ENCODE data around the gene DENND5A. TPM values are rescaled to one million over a fixed set of nuclear protein-coding genes. Genes with fewer than 3 reads are reported as not detected.

Gene DENND5A
- polyA plus RNA-seq, 3 donors = 24.4 to 291 (median 37.5) TPM

DNA sequence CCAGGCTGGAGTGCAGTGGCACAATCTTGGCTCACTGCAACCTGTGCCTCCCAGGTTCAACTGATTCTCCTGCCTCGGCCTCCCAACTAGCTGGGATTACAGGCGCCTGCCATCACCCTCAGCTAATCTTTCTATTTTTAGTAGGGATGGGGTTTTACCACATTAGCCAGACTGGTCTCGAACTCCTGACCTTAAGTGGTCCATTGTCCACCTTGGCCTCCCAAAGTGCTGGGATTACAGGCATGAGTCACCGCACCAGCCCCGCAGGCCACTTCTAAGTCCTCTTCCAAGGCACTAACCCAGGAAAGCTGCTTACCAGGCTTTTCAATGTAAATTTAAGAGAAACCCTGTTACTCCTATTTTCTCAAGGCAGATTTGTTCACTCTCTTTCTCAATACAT lies 50.4 kb downstream of the DENND5A start:
- Mint-ChIP-seq H3K27me3 (ENCODE audit: low read depth in 3 of 3) (no peaks in the 10 kb centered on the region), H3K36me3 (peaks cover 1 to 11% of the 10 kb centered on the region in 2 donors), H3K27ac (peak overlapping the region in 3 of 7 donors; percentile 2 to 75 (median 54)), H3K9me3 (no peaks in the 10 kb centered on the region), H3K4me3 (no peak overlapping the region), H3K4me1 (peaks cover 47% of the 10 kb centered on the region)
- DNase-seq = no peak
- H3K79me2 ChIP-seq (ENCODE audit: insufficient read depth, low read length) = peaks cover 100% of the 10 kb centered on the region
- TF ChIP-seq CTCF (IDR thresholded peaks at IDR 0.05) = no peak
- H3K4me2 ChIP-seq (replicated peaks; ENCODE audit: extremely low read depth, low read length, poor library complexity, severe bottlenecking) = no peak overlapping the region
- no peak overlapping the region for H2AFZ ChIP-seq (ENCODE audit: insufficient read depth, low read depth, low read length, poor library complexity, severe bottlenecking)
- peaks cover 6 to 12% of the 10 kb centered on the region in 2 donors for H3K4me1 ChIP-seq (ENCODE audit: control insufficient read depth in 1 of 2, insufficient read depth in 2 of 2, low read length in 2 of 2)
- no peak overlapping the region for H3K4me3 ChIP-seq (replicated peaks in 1 of 3; ENCODE audit: low read depth in 2 of 3, low read length in 3 of 3)
- intact Hi-C loops (cut with micrococcal nuclease) = no loop called here
- no peaks in the 10 kb centered on the region for H3K36me3 ChIP-seq (replicated peaks in 1 of 2; ENCODE audit: control insufficient read depth in 1 of 2, insufficient read depth in 2 of 2, low read length in 2 of 2)
- no peak overlapping the region for H3K9ac ChIP-seq (ENCODE audit: insufficient read depth, low read length, poor library complexity, severe bottlenecking)
- no peaks in the 10 kb centered on the region for H3K27me3 ChIP-seq (ENCODE audit: control insufficient read depth in 2 of 2, insufficient read depth in 2 of 2, low read length in 2 of 2)
- peak overlapping the region in 1 of 2 donors; percentile 20 for H3K27ac ChIP-seq (ENCODE audit: low read depth in 1 of 2, low read length in 2 of 2)
- no peaks in the 10 kb centered on the region for H3K9me3 ChIP-seq (replicated peaks in 1 of 2; ENCODE audit: control insufficient read depth in 1 of 2, insufficient read depth in 1 of 2, low read length in 2 of 2)
- no CpG with 5 or more reads among the region's 5 CpGs for WGBS (ENCODE audit: insufficient coverage)
- H4K20me1 ChIP-seq (ENCODE audit: insufficient read depth, low read length) = peaks cover 99% of the 10 kb centered on the region

DNA sequence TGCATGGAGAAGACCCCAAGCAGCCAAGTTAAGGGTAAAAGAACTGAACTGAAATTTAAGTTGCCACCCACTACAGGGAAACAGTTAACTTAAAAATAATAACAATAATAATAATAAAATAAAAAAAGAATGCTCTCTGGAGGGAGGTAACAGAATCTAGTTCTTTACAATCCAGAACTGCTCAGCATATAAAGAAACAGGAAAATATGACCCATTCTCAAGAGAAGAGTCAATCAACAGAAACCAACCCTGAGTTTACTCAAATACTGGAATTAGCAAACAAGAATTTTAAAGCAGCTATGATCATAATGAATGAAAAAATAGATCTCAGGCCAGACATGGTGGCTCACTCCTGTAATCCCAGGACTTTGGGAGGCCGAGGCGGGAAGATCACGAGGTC lies 53.8 kb downstream of the DENND5A start:
- WGBS (ENCODE audit: insufficient coverage) = no CpG with 5 or more reads among the region's 3 CpGs
- intact Hi-C loops (cut with micrococcal nuclease) = no loop called here
- no peak overlapping the region for H3K4me3 Mint-ChIP-seq

More for the DNA sequence above, 53.8 kb downstream of the DENND5A start:
- no peak overlapping the region for H3K4me2 ChIP-seq (replicated peaks; ENCODE audit: extremely low read depth, low read length, poor library complexity, severe bottlenecking)
- no peaks in the 10 kb centered on the region for H3K27me3 ChIP-seq (ENCODE audit: control insufficient read depth in 2 of 2, insufficient read depth in 2 of 2, low read length in 2 of 2)
- peak overlapping the region in 3 of 7 donors; percentile 6 to 16 (median 15) for H3K27ac Mint-ChIP-seq
- TF ChIP-seq CTCF (IDR thresholded peaks at IDR 0.05) = no peak
- no peaks in the 10 kb centered on the region for H3K27me3 Mint-ChIP-seq (ENCODE audit: low read depth in 3 of 3)
- H3K4me1 Mint-ChIP-seq = peaks cover 46% of the 10 kb centered on the region
- H3K36me3 ChIP-seq (replicated peaks in 1 of 2; ENCODE audit: control insufficient read depth in 1 of 2, insufficient read depth in 2 of 2, low read length in 2 of 2) = peaks cover 4 to 6% of the 10 kb centered on the region in 2 donors
- no peaks in the 10 kb centered on the region for H3K9me3 Mint-ChIP-seq
- H3K4me1 ChIP-seq (ENCODE audit: control insufficient read depth in 1 of 2, insufficient read depth in 2 of 2, low read length in 2 of 2) = peaks cover 6 to 7% of the 10 kb centered on the region in 2 donors
- H3K9me3 ChIP-seq (replicated peaks in 1 of 2; ENCODE audit: control insufficient read depth in 1 of 2, insufficient read depth in 1 of 2, low read length in 2 of 2) = no peaks in the 10 kb centered on the region
- no peak overlapping the region for H3K27ac ChIP-seq (ENCODE audit: low read depth in 1 of 2, low read length in 2 of 2)
- peaks cover 100% of the 10 kb centered on the region for H4K20me1 ChIP-seq (ENCODE audit: insufficient read depth, low read length)
- peaks cover 5 to 8% of the 10 kb centered on the region in 2 donors for H3K36me3 Mint-ChIP-seq
- no peak overlapping the region for H3K4me3 ChIP-seq (replicated peaks in 1 of 3; ENCODE audit: low read depth in 2 of 3, low read length in 3 of 3)
- H3K79me2 ChIP-seq (ENCODE audit: insufficient read depth, low read length) = peaks cover 99% of the 10 kb centered on the region
- no peak for DNase-seq
- no peak overlapping the region for H3K9ac ChIP-seq (ENCODE audit: insufficient read depth, low read length, poor library complexity, severe bottlenecking)
- H2AFZ ChIP-seq (ENCODE audit: insufficient read depth, low read depth, low read length, poor library complexity, severe bottlenecking) = no peak overlapping the region

Measured in CD14-positive monocyte (primary cell).